A673 (cell line): ENCODE data around the gene SRMS. TPM values are rescaled to one million over a fixed set of nuclear protein-coding genes. Genes with fewer than 3 reads are reported as not detected.

Experiments
- BruUV-seq: library from RNA; stranded (reverse); fragments of 400-500 nt; replicated peaks from 2 replicates; lab custom pipeline; 2021; lab: Mats Ljungman, UMichigan
- CTCF ChIA-PET: fragments of 300-600 bp; sonication (Branson Sonifier 250); formaldehyde crosslinking; loops from one replicate; lab custom pipeline; 2022; ENCODE audit warnings: antibody characterized with exemption; lab: Charles Lee
- POLR2A ChIA-PET: fragments of 300-600 bp; sonication (Branson Sonifier 250); formaldehyde crosslinking; loops from one replicate; lab custom pipeline; 2022; ENCODE audit warnings: antibody characterized with exemption; ENCODE audit not compliant: low non-redundant PET; lab: Charles Lee
- DNase-seq: peaks from one replicate; pipeline ENCODE4 v3.0.0-alpha.2; 2015; ENCODE audit warnings: low spot score
- H3K27ac ChIP-seq: fragments of 200-600 bp; sonication (generic); 2 replicates; pipeline ENCODE4 v1.5.1; 2016; ENCODE audit warnings: mixed run types, low read depth, mild to moderate bottlenecking, mixed read lengths, antibody characterized with exemption, low read length; ENCODE audit not compliant: poor library complexity, severe bottlenecking
- H3K27me3 ChIP-seq: fragments of 200-600 bp; sonication (generic); replicated peaks from 2 replicates; pipeline ENCODE4 v1.6.1; 2017; ENCODE audit warnings: mixed run types, low read depth, mild to moderate bottlenecking, mixed read lengths, antibody characterized with exemption, low read length; ENCODE audit not compliant: insufficient read depth, poor library complexity
- H3K36me3 ChIP-seq: fragments of 200-600 bp; sonication (generic); 2 replicates; pipeline ENCODE4 v1.6.1; 2016; ENCODE audit warnings: mixed run types, mild to moderate bottlenecking, mixed read lengths, antibody characterized with exemption, low read length; ENCODE audit not compliant: insufficient read depth, poor library complexity, severe bottlenecking
- H3K4me1 ChIP-seq: fragments of 200-600 bp; sonication (generic); 2 replicates; pipeline ENCODE4 v1.6.1; 2017; ENCODE audit warnings: mixed run types, mild to moderate bottlenecking, mixed read lengths, antibody characterized with exemption, low read length; ENCODE audit not compliant: insufficient read depth, poor library complexity, severe bottlenecking
- H3K4me3 ChIP-seq: fragments of 200-600 bp; sonication (generic); 2 replicates; pipeline ENCODE4 v1.5.1; 2016; ENCODE audit warnings: low read depth, mixed run types, mild to moderate bottlenecking, mixed read lengths, low read length; ENCODE audit not compliant: poor library complexity, severe bottlenecking
- H3K9me3 ChIP-seq: fragments of 200-600 bp; sonication (generic); 2 replicates; pipeline ENCODE4 v1.6.1; 2016; ENCODE audit warnings: mixed run types, low read depth, mild to moderate bottlenecking, mixed read lengths, antibody characterized with exemption, low read length; ENCODE audit not compliant: poor library complexity, severe bottlenecking
- EZH2 ChIP-seq: fragments of 200-600 bp; sonication (generic); IDR thresholded peaks from 2 replicates; pipeline ENCODE4 v1.6.1; 2017; ENCODE audit warnings: borderline replicate concordance, low read depth, mild to moderate bottlenecking, mixed read lengths, antibody characterized with exemption, low read length; ENCODE audit not compliant: poor library complexity, severe bottlenecking
- intact Hi-C: fragments of 100-400 bp; cut with micrococcal nuclease; formaldehyde crosslinking; loops from one replicate; pipeline ENCODE4 v1.10.0; 2022; ENCODE audit not compliant: unreplicated experiment
- total RNA-seq: library from RNA; stranded (reverse); gene quantifications from 2 replicates; pipeline ENCODE4 v1.2.3, GENCODE V29; 2021
- TF ChIP-seq, protein P1 (sequence below): fragments of 300-800, 200-600 bp; sonication (generic); conservative IDR thresholded peaks from 2 replicates; pipeline ENCODE4 v1.5.1; 2017; ENCODE audit warnings: low read depth, mild to moderate bottlenecking, antibody characterized with exemption, low read length, moderate library complexity, mixed read lengths

Gene SRMS
- total RNA-seq, 1 experiment from 2014 or later: not detected

DNA sequence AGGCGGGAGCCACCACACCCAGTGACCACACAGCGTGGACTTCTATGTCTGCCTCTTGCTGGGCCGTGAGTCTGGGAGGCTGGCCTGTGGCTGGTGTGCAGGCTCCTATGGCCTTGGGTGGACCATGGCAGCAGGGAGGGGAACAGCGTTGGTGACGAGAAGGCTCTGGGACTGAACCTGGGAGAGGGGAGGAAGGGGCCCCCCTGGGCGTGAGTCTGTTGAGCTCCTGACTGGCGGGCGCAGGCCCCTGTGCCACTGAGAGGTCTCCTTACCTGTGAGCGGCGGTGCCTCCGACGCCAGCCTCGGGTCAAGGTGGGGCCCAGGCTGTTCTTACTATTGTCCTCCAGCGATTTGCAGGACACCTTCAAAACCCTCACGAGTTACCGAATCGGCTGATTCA is 39.2 kb upstream of the SRMS start:
- intact Hi-C loops: no loop called here
- POLR2A ChIA-PET: no interaction called here
- TF ChIP-seq, protein P1, sequence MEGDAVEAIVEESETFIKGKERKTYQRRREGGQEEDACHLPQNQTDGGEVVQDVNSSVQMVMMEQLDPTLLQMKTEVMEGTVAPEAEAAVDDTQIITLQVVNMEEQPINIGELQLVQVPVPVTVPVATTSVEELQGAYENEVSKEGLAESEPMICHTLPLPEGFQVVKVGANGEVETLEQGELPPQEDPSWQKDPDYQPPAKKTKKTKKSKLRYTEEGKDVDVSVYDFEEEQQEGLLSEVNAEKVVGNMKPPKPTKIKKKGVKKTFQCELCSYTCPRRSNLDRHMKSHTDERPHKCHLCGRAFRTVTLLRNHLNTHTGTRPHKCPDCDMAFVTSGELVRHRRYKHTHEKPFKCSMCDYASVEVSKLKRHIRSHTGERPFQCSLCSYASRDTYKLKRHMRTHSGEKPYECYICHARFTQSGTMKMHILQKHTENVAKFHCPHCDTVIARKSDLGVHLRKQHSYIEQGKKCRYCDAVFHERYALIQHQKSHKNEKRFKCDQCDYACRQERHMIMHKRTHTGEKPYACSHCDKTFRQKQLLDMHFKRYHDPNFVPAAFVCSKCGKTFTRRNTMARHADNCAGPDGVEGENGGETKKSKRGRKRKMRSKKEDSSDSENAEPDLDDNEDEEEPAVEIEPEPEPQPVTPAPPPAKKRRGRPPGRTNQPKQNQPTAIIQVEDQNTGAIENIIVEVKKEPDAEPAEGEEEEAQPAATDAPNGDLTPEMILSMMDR: no peak
- no peak for TF ChIP-seq EZH2

DNA sequence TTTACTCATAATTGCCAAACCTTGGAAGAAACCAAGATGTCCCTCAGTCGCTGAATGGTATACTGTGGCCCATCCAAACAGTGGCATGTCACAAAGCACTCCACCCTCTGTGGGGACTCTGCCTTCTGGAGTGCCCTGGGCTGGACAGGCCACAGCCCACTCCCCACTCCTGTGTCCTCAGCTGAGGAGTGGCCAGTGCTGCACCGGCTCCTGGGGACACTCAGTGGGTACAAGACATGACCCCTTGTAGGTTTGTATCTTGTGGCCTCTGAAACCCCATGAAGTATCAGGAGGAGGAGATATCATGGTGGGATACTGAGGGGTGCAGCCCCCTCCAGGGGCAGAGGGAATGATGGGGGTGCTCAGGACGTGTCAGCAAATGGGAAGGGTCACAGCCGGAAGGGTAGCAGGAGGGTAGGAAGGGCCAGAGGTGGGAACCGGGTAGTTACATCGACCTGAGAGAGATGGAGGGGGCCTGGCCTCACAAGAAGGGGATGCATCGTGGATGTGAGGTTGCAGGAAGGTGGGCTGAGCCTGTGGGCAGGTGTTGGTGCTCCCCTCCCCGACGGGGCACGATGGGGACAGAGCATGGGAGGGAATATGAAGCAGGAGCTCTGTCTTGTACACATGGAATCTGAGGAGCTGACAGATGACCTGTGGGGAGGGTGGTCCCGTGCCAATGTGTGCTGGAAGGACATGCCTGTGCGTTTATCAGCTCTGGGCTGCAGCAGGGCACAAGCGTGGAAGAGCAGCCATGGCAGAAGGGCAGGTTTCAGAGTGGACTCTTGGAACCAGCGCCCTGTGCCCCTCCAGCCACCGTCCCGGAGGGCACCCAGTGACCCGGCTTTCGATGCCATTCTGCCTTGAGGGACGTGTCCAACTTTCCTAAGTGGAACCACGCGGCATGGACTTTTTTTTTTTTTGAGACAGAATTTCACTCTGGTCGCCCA is 38.3 kb upstream of the SRMS start:
- no peak for DNase-seq
- ChIA-PET CTCF (no interaction called here), POLR2A (no interaction called here)
- BruUV-seq: no TSS peak
- Histone ChIP-seq H3K4me3 (no peak overlapping the region), H3K9me3 (no peaks in the 10 kb centered on the region), H3K27me3 (no peaks in the 10 kb centered on the region), H3K36me3 (no peaks in the 10 kb centered on the region), H3K4me1 (peaks cover 7% of the 10 kb centered on the region), H3K27ac (no peak overlapping the region)
- intact Hi-C loops: no loop called here
- TF ChIP-seq, protein P1: no peak
- no peak for TF ChIP-seq EZH2

More for the DNA sequence above, 39.2 kb upstream of the SRMS start:
- no peak overlapping the region for H3K27ac ChIP-seq
- no peak overlapping the region for H3K4me3 ChIP-seq
- CTCF ChIA-PET: no interaction called here
- H3K27me3 ChIP-seq: no peaks in the 10 kb centered on the region
- BruUV-seq: no TSS peak
- H3K36me3 ChIP-seq: peaks cover under 1% of the 10 kb centered on the region
- no peaks in the 10 kb centered on the region for H3K9me3 ChIP-seq
- DNase-seq: no peak
- peaks cover 7% of the 10 kb centered on the region for H3K4me1 ChIP-seq

DNA sequence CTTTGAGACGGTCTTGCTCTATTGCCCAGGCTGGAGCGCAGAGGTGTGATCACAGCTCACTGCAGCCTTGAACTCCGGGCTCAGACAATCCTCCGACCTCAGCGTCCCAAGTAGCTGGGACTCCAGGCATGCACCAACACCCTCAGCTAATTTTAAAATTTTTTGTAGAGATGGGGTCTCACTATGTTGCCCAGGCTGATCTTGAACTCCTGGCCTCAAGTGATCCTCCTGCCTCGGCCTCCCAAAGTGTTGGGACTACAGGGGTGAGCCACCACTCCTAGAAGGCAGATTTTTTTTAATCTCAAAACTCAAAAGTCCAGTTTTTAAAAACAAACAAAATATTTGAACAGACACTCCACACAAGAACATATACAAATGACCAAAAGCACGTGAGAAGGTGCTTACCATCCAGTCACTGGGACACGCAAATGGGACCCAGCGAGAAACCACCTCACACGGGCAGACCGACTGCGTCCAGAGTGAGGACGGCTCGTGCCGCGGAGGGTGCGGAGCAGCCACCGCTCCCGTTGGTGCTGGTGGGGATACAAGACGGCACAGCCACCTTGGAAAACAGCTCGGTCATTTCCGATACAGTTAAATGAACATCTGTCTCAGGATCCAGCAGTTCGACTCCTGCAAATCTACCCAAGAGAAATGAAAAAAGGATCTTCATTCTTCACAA is 35.0 kb upstream of the SRMS start:
- ChIA-PET POLR2A (no interaction called here), CTCF (interaction anchor here (0.7 kb wide), 1 partner anchor 359 kb away, joined by 3 read pairs; no protein-coding TSS in a partner anchor)
- TF ChIP-seq, protein P1: no peak
- Histone ChIP-seq H3K36me3 (no peaks in the 10 kb centered on the region), H3K4me1 (peaks cover 7% of the 10 kb centered on the region), H3K27me3 (no peaks in the 10 kb centered on the region), H3K4me3 (no peak overlapping the region), H3K9me3 (no peaks in the 10 kb centered on the region), H3K27ac (no peak overlapping the region)
- no peak for DNase-seq
- no TSS peak for BruUV-seq
- intact Hi-C loops: no loop called here
